ENCODE measurements around the gene PLXNA4.

GRCh38 chr7:132080467-132080866 lies 495.8 kb downstream of the PLXNA4 start:
- TF ChIP-seq CTCF (IDR thresholded peaks at IDR 0.05) (no peak), POLR2A (IDR thresholded peaks at IDR 0.05) (no peak), EP300 (IDR thresholded peaks at IDR 0.05) (no peak)

Measured in gastroesophageal sphincter (tissue), 3 donors.